A549 (cell line): ENCODE data around the gene TEAD2.

Experiments used
- ATOH8 ChIP-seq: fragments of 250-450 bp; sonication (Bioruptor Pico); IDR thresholded peaks from 2 replicates; pipeline ENCODE4 v1.5.0; 2020; ENCODE audit warnings: low read depth, mild to moderate bottlenecking, moderate library complexity
- CBX8 ChIP-seq: fragments of 200-600 bp; sonication (generic); IDR thresholded peaks from 2 replicates; pipeline ENCODE4 v1.6.1; 2016
- CTCF ChIP-seq: fragments of >200 bp; sonication (Bioruptor Twin); formaldehyde crosslinking; IDR thresholded peaks from 3 replicates; pipeline ENCODE4 v1.5.1; 2016
- JUN ChIP-seq, 2 experiments: fragments of >200 bp; sonication (Bioruptor Twin); formaldehyde crosslinking; IDR thresholded peaks; 2 replicates in 1 of 2; 3 replicates in 1 of 2; pipeline ENCODE4 v1.6.1; 2016 to 2017
- POLR2A ChIP-seq: IDR thresholded peaks from 2 replicates; pipeline ENCODE4 v1.6.1; 2012; ENCODE audit warnings: mild to moderate bottlenecking, low read length
- RFX5 ChIP-seq: fragments of 450-650 bp; IDR thresholded peaks from 2 replicates; pipeline ENCODE4 v1.7.1; 2014; ENCODE audit warnings: antibody characterized with exemption, mild to moderate bottlenecking, moderate library complexity
- SMC3 ChIP-seq: fragments of >200 bp; sonication (Bioruptor Twin); formaldehyde crosslinking; IDR thresholded peaks from 3 replicates; pipeline ENCODE4 v1.6.1; 2018; ENCODE audit warnings: inconsistent platforms
- TP53 ChIP-seq: fragments of 250-450 bp; sonication (Bioruptor Pico); IDR thresholded peaks from 2 replicates; pipeline ENCODE4 v1.5.0; 2021; ENCODE audit warnings: mild to moderate bottlenecking, moderate library complexity
- USF2 ChIP-seq: fragments of 450-650 bp; IDR thresholded peaks from 2 replicates; pipeline ENCODE4 v1.6.1; 2014; ENCODE audit warnings: antibody characterized with exemption

GRCh38 chr19:49359851-49360820 lies 2.1 kb downstream of the TEAD2 start:
- TF ChIP-seq CTCF (no peak), TP53 (CRISPR knock-in tag) (no peak), ATOH8 (CRISPR knock-in tag) (no peak), USF2 (no peak), POLR2A (no peak), CBX8 (no peak), SMC3 (no peak), RFX5 (no peak), JUN (IDR thresholded peaks at IDR 0.05) (no peak)
